HepG2 (cell line): ENCODE results near the gene CCDC183. TPM values are rescaled to one million over a fixed set of nuclear protein-coding genes. Genes with fewer than 3 reads are reported as not detected.

Experiments used
- KDM3A ChIP-seq: IDR thresholded peaks from 2 replicates; pipeline ENCODE4 v1.6.1; 2018; ENCODE audit warnings: low read depth, missing compliant biosample characterization
- ZFP62 ChIP-seq: sonication (generic); formaldehyde crosslinking; IDR thresholded peaks from 2 replicates; pipeline ENCODE4 v1.4.0; 2020; ENCODE audit warnings: missing genetic modification reagents
- ZNF570 ChIP-seq: sonication (generic); formaldehyde crosslinking; IDR thresholded peaks from 2 replicates; pipeline ENCODE4 v1.4.0; 2020; ENCODE audit warnings: mild to moderate bottlenecking, missing genetic modification reagents, borderline replicate concordance
- polyA plus RNA-seq, 8 experiments: library from polyadenylated mRNA; depleted of rRNA in 3 of 8; stranded (reverse) in 7 of 8; unstranded in 1 of 8; fragments of >200 nt; fragmentation: Illumina TruSeq in 4 of 8; extraction: Trizol in 4 of 8; gene quantifications; 2 replicates each; pipeline versions ENCODE4 v1.2.1 to v1.2.3, GENCODE V29; 2011 to 2016; ENCODE audit warnings: low read depth in 4 of 8, missing spikeins in 1 of 8, mixed read lengths in 1 of 8; ENCODE audit not compliant: insufficient read depth in 1 of 8
- total RNA-seq, 5 experiments: library from RNA; depleted of rRNA; stranded (reverse); fragments of >200 nt; fragmentation: Illumina TruSeq; extraction: Trizol; gene quantifications; 2 replicates each; pipeline ENCODE4 v1.2.3, GENCODE V29; 2016; ENCODE audit warnings: low read depth in 1 of 5
- TF ChIP-seq, protein P1 (sequence below): sonication (generic); formaldehyde crosslinking; IDR thresholded peaks from 2 replicates; pipeline ENCODE4 v1.4.0; 2020; ENCODE audit warnings: missing genetic modification reagents
- TF ChIP-seq, protein P2 (sequence below), 2 experiments: fragments of 450-650 bp in 1 of 2; sonication (generic) in 1 of 2; formaldehyde crosslinking in 1 of 2; IDR thresholded peaks; 2 replicates each; pipeline versions ENCODE4 v1.6.1 to v1.8.0; 2016 to 2022; ENCODE audit warnings: antibody characterized with exemption in 1 of 2, mild to moderate bottlenecking in 1 of 2, missing genetic modification reagents in 1 of 2
- TF ChIP-seq, protein P3 (sequence below): sonication (generic); formaldehyde crosslinking; IDR thresholded peaks from 2 replicates; pipeline ENCODE4 v1.4.0; 2020; ENCODE audit warnings: mild to moderate bottlenecking, missing genetic modification reagents

CCDC183 gene
- total and polyA plus RNA-seq, 2 of the 13 experiments (the other 11 are each of a cell fraction or from before 2014, with no cell fraction given), result 5.0 to 66.4 TPM

DNA sequence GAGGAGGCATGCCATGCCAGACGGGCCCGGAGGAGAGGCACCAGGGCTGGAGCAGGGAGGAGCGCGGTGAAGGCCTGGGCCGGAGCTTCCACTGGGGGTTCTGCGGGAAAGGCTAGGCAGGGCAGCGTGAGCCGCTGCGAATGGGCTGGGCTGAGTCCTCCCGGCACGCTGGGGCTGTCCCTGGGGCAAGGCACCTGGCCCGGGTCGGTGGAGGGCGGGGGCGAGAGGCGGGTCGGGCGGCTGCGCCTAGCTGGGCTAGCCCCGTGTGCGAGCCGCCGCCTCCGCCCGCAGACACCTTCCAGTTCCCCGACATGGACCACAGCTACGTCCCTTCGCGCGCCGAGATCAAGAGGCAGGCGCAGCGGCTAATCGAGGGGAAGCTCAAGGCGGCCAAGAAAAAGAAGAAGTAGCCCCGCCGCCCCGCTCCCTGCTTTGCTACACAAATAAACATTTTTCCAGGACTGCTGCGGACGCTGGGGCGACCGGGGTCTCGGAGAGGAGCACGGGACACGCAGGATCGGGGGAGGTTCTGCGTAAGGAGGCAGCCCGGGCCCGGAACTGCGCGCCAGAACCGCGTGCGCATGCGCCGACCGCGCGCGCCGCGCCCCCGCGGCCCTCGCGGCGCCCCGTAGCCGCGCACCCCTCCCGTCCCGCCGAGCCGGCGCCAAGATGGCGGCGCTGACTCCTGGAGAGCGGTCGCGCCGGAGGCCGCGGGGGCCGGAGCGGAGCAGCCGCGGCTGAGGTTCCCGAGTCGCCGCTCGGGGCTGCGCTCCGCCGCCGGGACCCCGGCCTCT lies 11.3 kb downstream of the CCDC183 start, which contains the start of gene RABL6 (continued):
- TF ChIP-seq, protein P1, sequence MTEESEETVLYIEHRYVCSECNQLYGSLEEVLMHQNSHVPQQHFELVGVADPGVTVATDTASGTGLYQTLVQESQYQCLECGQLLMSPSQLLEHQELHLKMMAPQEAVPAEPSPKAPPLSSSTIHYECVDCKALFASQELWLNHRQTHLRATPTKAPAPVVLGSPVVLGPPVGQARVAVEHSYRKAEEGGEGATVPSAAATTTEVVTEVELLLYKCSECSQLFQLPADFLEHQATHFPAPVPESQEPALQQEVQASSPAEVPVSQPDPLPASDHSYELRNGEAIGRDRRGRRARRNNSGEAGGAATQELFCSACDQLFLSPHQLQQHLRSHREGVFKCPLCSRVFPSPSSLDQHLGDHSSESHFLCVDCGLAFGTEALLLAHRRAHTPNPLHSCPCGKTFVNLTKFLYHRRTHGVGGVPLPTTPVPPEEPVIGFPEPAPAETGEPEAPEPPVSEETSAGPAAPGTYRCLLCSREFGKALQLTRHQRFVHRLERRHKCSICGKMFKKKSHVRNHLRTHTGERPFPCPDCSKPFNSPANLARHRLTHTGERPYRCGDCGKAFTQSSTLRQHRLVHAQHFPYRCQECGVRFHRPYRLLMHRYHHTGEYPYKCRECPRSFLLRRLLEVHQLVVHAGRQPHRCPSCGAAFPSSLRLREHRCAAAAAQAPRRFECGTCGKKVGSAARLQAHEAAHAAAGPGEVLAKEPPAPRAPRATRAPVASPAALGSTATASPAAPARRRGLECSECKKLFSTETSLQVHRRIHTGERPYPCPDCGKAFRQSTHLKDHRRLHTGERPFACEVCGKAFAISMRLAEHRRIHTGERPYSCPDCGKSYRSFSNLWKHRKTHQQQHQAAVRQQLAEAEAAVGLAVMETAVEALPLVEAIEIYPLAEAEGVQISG, result peak; percentile 31
- TF ChIP-seq ZFP62 (no peak), KDM3A (CRISPR knock-in tag) (0 out of 2 replicates have a peak, but pooled peaks have one; percentile 15), ZNF570 (CRISPR knock-in tag) (no peak)
- TF ChIP-seq, protein P2, sequence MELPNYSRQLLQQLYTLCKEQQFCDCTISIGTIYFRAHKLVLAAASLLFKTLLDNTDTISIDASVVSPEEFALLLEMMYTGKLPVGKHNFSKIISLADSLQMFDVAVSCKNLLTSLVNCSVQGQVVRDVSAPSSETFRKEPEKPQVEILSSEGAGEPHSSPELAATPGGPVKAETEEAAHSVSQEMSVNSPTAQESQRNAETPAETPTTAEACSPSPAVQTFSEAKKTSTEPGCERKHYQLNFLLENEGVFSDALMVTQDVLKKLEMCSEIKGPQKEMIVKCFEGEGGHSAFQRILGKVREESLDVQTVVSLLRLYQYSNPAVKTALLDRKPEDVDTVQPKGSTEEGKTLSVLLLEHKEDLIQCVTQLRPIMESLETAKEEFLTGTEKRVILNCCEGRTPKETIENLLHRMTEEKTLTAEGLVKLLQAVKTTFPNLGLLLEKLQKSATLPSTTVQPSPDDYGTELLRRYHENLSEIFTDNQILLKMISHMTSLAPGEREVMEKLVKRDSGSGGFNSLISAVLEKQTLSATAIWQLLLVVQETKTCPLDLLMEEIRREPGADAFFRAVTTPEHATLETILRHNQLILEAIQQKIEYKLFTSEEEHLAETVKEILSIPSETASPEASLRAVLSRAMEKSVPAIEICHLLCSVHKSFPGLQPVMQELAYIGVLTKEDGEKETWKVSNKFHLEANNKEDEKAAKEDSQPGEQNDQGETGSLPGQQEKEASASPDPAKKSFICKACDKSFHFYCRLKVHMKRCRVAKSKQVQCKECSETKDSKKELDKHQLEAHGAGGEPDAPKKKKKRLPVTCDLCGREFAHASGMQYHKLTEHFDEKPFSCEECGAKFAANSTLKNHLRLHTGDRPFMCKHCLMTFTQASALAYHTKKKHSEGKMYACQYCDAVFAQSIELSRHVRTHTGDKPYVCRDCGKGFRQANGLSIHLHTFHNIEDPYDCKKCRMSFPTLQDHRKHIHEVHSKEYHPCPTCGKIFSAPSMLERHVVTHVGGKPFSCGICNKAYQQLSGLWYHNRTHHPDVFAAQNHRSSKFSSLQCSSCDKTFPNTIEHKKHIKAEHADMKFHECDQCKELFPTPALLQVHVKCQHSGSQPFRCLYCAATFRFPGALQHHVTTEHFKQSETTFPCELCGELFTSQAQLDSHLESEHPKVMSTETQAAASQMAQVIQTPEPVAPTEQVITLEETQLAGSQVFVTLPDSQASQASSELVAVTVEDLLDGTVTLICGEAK (IDR thresholded peaks at IDR 0.05), result no peak
- TF ChIP-seq, protein P2 (CRISPR knock-in tag; IDR thresholded peaks at IDR 0.05), result peak; percentile 52; the same call in 1 of the 2 replicates
- TF ChIP-seq, protein P3, sequence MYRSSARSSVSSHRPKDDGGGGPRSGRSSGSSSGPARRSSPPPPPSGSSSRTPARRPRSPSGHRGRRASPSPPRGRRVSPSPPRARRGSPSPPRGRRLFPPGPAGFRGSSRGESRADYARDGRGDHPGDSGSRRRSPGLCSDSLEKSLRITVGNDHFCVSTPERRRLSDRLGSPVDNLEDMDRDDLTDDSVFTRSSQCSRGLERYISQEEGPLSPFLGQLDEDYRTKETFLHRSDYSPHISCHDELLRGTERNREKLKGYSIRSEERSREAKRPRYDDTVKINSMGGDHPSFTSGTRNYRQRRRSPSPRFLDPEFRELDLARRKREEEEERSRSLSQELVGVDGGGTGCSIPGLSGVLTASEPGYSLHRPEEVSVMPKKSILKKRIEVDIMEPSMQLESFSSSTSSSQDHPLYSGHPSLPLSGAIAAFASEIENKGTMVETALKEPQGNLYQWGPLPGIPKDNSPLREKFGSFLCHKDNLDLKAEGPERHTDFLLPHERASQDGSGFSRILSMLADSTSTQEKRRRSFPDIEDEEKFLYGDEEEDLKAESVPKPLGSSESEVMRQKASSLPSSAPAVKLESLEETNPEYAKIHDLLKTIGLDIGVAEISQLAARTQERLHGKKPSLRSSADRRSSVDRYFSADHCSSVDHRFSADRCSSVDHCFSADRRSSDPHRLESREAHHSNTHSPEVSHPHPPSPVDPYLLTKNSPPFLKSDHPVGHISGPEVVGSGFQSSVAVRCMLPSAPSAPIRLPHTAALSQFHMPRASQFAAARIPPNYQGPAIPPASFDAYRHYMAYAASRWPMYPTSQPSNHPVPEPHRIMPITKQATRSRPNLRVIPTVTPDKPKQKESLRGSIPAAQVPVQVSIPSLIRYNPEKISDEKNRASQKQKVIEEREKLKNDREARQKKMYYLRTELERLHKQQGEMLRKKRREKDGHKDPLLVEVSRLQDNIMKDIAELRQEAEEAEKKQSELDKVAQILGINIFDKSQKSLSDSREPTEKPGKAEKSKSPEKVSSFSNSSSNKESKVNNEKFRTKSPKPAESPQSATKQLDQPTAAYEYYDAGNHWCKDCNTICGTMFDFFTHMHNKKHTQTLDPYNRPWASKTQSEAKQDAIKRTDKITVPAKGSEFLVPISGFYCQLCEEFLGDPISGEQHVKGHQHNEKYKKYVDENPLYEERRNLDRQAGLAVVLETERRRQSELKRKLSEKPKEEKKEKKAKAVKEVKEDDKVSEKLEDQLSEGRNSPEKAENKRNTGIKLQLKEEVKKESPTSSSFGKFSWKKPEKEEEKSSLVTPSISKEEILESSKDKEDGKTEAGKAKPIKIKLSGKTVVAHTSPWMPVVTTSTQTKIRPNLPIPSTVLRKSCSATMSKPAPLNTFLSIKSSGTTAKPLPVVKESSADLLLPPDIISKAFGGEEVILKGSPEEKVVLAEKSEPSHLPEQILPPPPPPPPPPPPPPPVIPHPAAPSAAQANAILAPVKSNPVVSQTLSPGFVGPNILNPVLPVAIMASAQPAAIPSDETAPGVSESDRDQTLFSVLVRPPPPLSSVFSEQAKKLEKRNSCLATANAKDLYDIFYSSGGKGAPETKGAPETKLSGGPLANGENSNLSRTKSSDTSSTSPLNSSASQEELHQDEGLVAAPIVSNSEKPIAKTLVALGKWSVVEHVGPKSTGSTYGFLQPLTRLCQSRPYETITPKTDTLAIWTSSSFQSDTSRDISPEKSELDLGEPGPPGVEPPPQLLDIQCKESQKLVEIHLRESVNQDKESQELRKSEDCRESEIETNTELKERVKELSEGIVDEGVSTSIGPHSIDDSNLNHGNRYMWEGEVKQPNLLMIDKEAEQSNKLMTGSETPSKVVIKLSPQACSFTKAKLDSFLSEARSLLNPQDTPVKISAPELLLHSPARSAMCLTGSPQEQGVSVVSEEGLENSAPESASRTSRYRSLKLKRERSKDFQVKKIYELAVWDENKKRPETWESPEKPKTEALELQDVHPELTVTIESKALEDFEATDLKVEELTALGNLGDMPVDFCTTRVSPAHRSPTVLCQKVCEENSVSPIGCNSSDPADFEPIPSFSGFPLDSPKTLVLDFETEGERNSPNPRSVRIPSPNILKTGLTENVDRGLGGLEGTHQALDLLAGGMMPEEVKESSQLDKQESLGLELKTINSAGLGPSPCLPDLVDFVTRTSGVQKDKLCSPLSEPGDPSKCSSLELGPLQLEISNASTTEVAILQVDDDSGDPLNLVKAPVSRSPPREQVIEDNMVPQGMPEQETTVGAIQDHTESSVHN (CRISPR knock-in tag), result no peak
